Natural killer cell treated with Interleukin-12 subunit alpha and Interleukin-12 subunit beta and Interleukin-15 and Interleukin-18, amount 100 ng/mL, for 72 hours (primary cell): ENCODE data around the gene PRELID2. TPM values are rescaled to one million over a fixed set of nuclear protein-coding genes. Genes with fewer than 3 reads are reported as not detected.

Experiments used
- ATAC-seq, 2 donors: fragments of 150-1000 bp; cut with Tn5 transposase in 1 of 2; sonication (Bioruptor Pico), chemical (Tn5 transposase) in 1 of 2; 2 replicates each; pipeline ENCODE4 v1.10.0; 2021
- DNase-seq: peaks from one replicate; pipeline ENCODE4 v3.0.0; 2022; ENCODE audit warnings: low spot score
- H3K27ac Mint-ChIP-seq, 2 donors: 1 replicate in 1 of 2; 2 replicates in 1 of 2; pipeline ENCODE4 v1.8.0; 2022; ENCODE audit warnings: mixed read lengths in 2 of 2, mild to moderate bottlenecking in 1 of 2, moderate library complexity in 1 of 2
- H3K27me3 Mint-ChIP-seq, 2 donors: 1 replicate in 1 of 2; 2 replicates in 1 of 2; pipeline ENCODE4 v1.8.0; 2022; ENCODE audit warnings: mixed read lengths in 2 of 2
- H3K36me3 Mint-ChIP-seq: one replicate; pipeline ENCODE4 v1.8.0; 2022; ENCODE audit warnings: mixed read lengths
- H3K4me1 Mint-ChIP-seq, 2 donors: 1 replicate in 1 of 2; 2 replicates in 1 of 2; pipeline ENCODE4 v1.8.0; 2022; ENCODE audit warnings: low read depth in 2 of 2, mixed read lengths in 2 of 2, mild to moderate bottlenecking in 1 of 2
- H3K4me3 Mint-ChIP-seq: one replicate; pipeline ENCODE4 v1.8.0; 2022; ENCODE audit warnings: mixed read lengths
- H3K9me3 Mint-ChIP-seq: 2 replicates; pipeline ENCODE4 v1.8.0; 2022; ENCODE audit warnings: mixed read lengths
- total RNA-seq, 2 donors: library from RNA; stranded (reverse); gene quantifications; one replicate each; pipeline ENCODE4 v1.2.3, GENCODE V29; 2022

Gene PRELID2
- total RNA-seq, 2 donors from 2014 or later: 3.3 to 7.9 TPM

GRCh38 chr5:145775893-145776444 lies 59.2 kb downstream of the PRELID2 start:
- no peaks in the 10 kb centered on the region for H3K36me3 Mint-ChIP-seq
- peaks cover 0 to 3% of the 10 kb centered on the region in 2 donors for H3K4me1 Mint-ChIP-seq
- no peak overlapping the region for H3K4me3 Mint-ChIP-seq
- no peaks in the 10 kb centered on the region for H3K9me3 Mint-ChIP-seq
- DNase-seq: no peak
- H3K27me3 Mint-ChIP-seq: no peaks in the 10 kb centered on the region
- ATAC-seq: no peak
- no peak overlapping the region for H3K27ac Mint-ChIP-seq

- no peaks in the 10 kb centered on the region for H3K36me3 Mint-ChIP-seq
- ATAC-seq (no peak), DNase-seq (no peak)
- H3K4me3 Mint-ChIP-seq: no peak overlapping the region
- H3K27ac Mint-ChIP-seq: no peak overlapping the region
- H3K9me3 Mint-ChIP-seq: no peaks in the 10 kb centered on the region
- H3K4me1 Mint-ChIP-seq: peaks cover 0 to 3% of the 10 kb centered on the region in 2 donors
- H3K27me3 Mint-ChIP-seq: no peaks in the 10 kb centered on the region
Observed at GRCh38 chr5:145775411-145775810, 59.7 kb downstream of the PRELID2 start.

GRCh38 chr5:145774442-145774841 lies 60.7 kb downstream of the PRELID2 start:
- ATAC-seq (no peak), DNase-seq (no peak)
- peaks cover 0 to 3% of the 10 kb centered on the region in 2 donors for H3K4me1 Mint-ChIP-seq
- H3K9me3 Mint-ChIP-seq: no peaks in the 10 kb centered on the region
- H3K36me3 Mint-ChIP-seq: no peaks in the 10 kb centered on the region
- no peak overlapping the region for H3K27ac Mint-ChIP-seq
- no peak overlapping the region for H3K4me3 Mint-ChIP-seq
- no peaks in the 10 kb centered on the region for H3K27me3 Mint-ChIP-seq

GRCh38 chr5:145772466-145772865 lies 62.7 kb downstream of the PRELID2 start:
- Mint-ChIP-seq H3K4me1 (peaks cover 0 to 3% of the 10 kb centered on the region in 2 donors), H3K27me3 (no peaks in the 10 kb centered on the region), H3K27ac (no peak overlapping the region), H3K9me3 (no peaks in the 10 kb centered on the region), H3K36me3 (no peaks in the 10 kb centered on the region), H3K4me3 (no peak overlapping the region)
- DNase-seq (no peak), ATAC-seq (no peak)

- no peak for DNase-seq
- H3K27ac Mint-ChIP-seq: no peak overlapping the region
- no peaks in the 10 kb centered on the region for H3K36me3 Mint-ChIP-seq
- no peaks in the 10 kb centered on the region for H3K4me1 Mint-ChIP-seq
- H3K9me3 Mint-ChIP-seq: no peaks in the 10 kb centered on the region
- no peak overlapping the region for H3K4me3 Mint-ChIP-seq
- H3K27me3 Mint-ChIP-seq: no peaks in the 10 kb centered on the region
- ATAC-seq: no peak
Observed at GRCh38 chr5:145768863-145769262, 66.3 kb downstream of the PRELID2 start.

- DNase-seq (no peak), ATAC-seq (no peak)
- Mint-ChIP-seq H3K36me3 (no peaks in the 10 kb centered on the region), H3K9me3 (no peaks in the 10 kb centered on the region), H3K4me1 (no peaks in the 10 kb centered on the region), H3K27me3 (no peaks in the 10 kb centered on the region), H3K4me3 (no peak overlapping the region), H3K27ac (no peak overlapping the region)
Observed at GRCh38 chr5:145764325-145764724, 70.8 kb downstream of the PRELID2 start.

GRCh38 chr5:145762833-145763232 lies 72.3 kb downstream of the PRELID2 start:
- no peaks in the 10 kb centered on the region for H3K27me3 Mint-ChIP-seq
- no peaks in the 10 kb centered on the region for H3K4me1 Mint-ChIP-seq
- no peak overlapping the region for H3K4me3 Mint-ChIP-seq
- DNase-seq (no peak), ATAC-seq (no peak)
- no peaks in the 10 kb centered on the region for H3K36me3 Mint-ChIP-seq
- no peak overlapping the region for H3K27ac Mint-ChIP-seq
- no peaks in the 10 kb centered on the region for H3K9me3 Mint-ChIP-seq

- H3K27ac Mint-ChIP-seq: no peak overlapping the region
- H3K36me3 Mint-ChIP-seq: no peaks in the 10 kb centered on the region
- H3K27me3 Mint-ChIP-seq: no peaks in the 10 kb centered on the region
- ATAC-seq: no peak
- H3K4me3 Mint-ChIP-seq: no peak overlapping the region
- DNase-seq: no peak
- H3K9me3 Mint-ChIP-seq: no peaks in the 10 kb centered on the region
- no peaks in the 10 kb centered on the region for H3K4me1 Mint-ChIP-seq
Observed at GRCh38 chr5:145761254-145761653, 73.9 kb downstream of the PRELID2 start.

GRCh38 chr5:145760660-145761059 lies 74.5 kb downstream of the PRELID2 start:
- ATAC-seq (no peak), DNase-seq (no peak)
- no peaks in the 10 kb centered on the region for H3K9me3 Mint-ChIP-seq
- H3K27me3 Mint-ChIP-seq: no peaks in the 10 kb centered on the region
- no peak overlapping the region for H3K4me3 Mint-ChIP-seq
- H3K27ac Mint-ChIP-seq: no peak overlapping the region
- H3K4me1 Mint-ChIP-seq: no peaks in the 10 kb centered on the region
- no peaks in the 10 kb centered on the region for H3K36me3 Mint-ChIP-seq

- Mint-ChIP-seq H3K9me3 (peaks cover 9% of the 10 kb centered on the region), H3K27ac (no peak overlapping the region), H3K4me1 (no peaks in the 10 kb centered on the region), H3K4me3 (no peak overlapping the region), H3K27me3 (no peaks in the 10 kb centered on the region), H3K36me3 (no peaks in the 10 kb centered on the region)
- DNase-seq: no peak
- ATAC-seq: no peak
Observed at GRCh38 chr5:145752947-145753346, 82.2 kb downstream of the PRELID2 start.

GRCh38 chr5:145752534-145752933 lies 82.6 kb downstream of the PRELID2 start:
- DNase-seq: no peak
- ATAC-seq: no peak
- Mint-ChIP-seq H3K27ac (no peak overlapping the region), H3K27me3 (no peaks in the 10 kb centered on the region), H3K4me3 (no peak overlapping the region), H3K36me3 (no peaks in the 10 kb centered on the region), H3K9me3 (peaks cover 11% of the 10 kb centered on the region), H3K4me1 (no peaks in the 10 kb centered on the region)

GRCh38 chr5:145750199-145750598 lies 84.9 kb downstream of the PRELID2 start:
- peaks cover 11% of the 10 kb centered on the region for H3K9me3 Mint-ChIP-seq
- DNase-seq (no peak), ATAC-seq (no peak)
- H3K27ac Mint-ChIP-seq: no peak overlapping the region
- no peak overlapping the region for H3K4me3 Mint-ChIP-seq
- no peaks in the 10 kb centered on the region for H3K36me3 Mint-ChIP-seq
- no peaks in the 10 kb centered on the region for H3K27me3 Mint-ChIP-seq
- no peaks in the 10 kb centered on the region for H3K4me1 Mint-ChIP-seq

- DNase-seq (no peak), ATAC-seq (peak; percentile 51 to 72)
- Mint-ChIP-seq H3K4me1 (no peaks in the 10 kb centered on the region), H3K9me3 (peaks cover 6% of the 10 kb centered on the region), H3K27me3 (no peaks in the 10 kb centered on the region), H3K4me3 (no peak overlapping the region), H3K36me3 (no peaks in the 10 kb centered on the region), H3K27ac (no peak overlapping the region)
Observed at GRCh38 chr5:145743396-145744061, 91.6 kb downstream of the PRELID2 start.

- Mint-ChIP-seq H3K4me1 (no peaks in the 10 kb centered on the region), H3K4me3 (no peak overlapping the region), H3K27ac (no peak overlapping the region)
Observed at GRCh38 chr5:145739843-145740242, 95.3 kb downstream of the PRELID2 start.

GRCh38 chr5:145738227-145738626 lies 96.9 kb downstream of the PRELID2 start:
- Mint-ChIP-seq H3K4me3 (no peak overlapping the region), H3K4me1 (no peaks in the 10 kb centered on the region), H3K36me3 (no peaks in the 10 kb centered on the region), H3K9me3 (peaks cover 5% of the 10 kb centered on the region), H3K27me3 (no peaks in the 10 kb centered on the region), H3K27ac (no peak overlapping the region)
- DNase-seq (no peak), ATAC-seq (no peak)

More at GRCh38 chr5:145739843-145740242, 95.3 kb downstream of the PRELID2 start:
- no peaks in the 10 kb centered on the region for H3K27me3 Mint-ChIP-seq
- peaks cover 5% of the 10 kb centered on the region for H3K9me3 Mint-ChIP-seq
- ATAC-seq: no peak
- no peaks in the 10 kb centered on the region for H3K36me3 Mint-ChIP-seq
- no peak for DNase-seq
